Measurements from ENCODE around the gene EVI5L. TPM values are rescaled to one million over a fixed set of nuclear protein-coding genes. Genes with fewer than 3 reads are reported as not detected.
A peak's percentile ranks its signal among the peaks of the same experiment; 100 is the strongest.

The EVI5L gene
- total and polyA plus RNA-seq, 2 of the 13 experiments (the other 11 are each of a cell fraction or from before 2014, with no cell fraction given) = 1.7 to 2.4 TPM

DNA sequence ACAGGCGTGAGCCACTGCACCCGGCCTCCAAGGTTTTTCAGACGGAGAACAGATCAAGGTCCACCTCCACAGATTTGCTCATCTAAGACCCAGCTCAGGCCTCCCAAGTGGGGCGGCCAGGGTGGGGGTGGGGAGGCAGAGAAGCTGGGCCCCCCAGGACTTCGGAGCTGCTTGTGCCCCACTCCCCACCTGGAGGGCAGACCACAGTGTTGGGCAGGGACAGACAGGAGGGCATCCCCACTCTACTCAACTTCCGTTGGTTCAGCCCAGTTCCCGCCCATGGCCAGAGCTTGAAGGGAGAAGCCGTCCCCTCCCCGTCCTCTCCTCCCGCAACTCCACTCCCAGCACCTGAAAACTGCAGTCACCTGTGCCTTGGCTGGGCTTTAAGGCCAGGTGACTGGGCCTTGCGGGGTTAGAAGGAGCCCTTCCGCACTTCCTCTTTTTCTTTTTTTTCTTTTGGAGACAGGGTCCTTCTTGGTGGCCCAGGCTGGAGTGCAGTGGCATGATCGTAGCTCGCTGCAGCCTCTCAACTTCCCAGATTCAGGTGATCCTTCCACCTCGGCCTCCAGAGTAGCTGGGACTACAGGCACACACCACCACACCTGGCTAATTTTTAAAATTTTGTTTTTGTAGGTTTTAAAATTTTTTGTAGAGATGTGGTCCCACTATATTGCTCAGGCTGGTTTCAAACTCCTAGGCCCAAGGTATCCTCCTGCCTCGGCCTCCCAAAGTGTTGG lies 57.6 kb downstream of the EVI5L start (continued):
- TF ChIP-seq, protein P1, sequence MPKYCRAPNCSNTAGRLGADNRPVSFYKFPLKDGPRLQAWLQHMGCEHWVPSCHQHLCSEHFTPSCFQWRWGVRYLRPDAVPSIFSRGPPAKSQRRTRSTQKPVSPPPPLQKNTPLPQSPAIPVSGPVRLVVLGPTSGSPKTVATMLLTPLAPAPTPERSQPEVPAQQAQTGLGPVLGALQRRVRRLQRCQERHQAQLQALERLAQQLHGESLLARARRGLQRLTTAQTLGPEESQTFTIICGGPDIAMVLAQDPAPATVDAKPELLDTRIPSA (CRISPR knock-in tag; IDR thresholded peaks at IDR 0.05; ENCODE audit: borderline replicate concordance) = no peak
- TF ChIP-seq ZIK1 (CRISPR knock-in tag; IDR thresholded peaks at IDR 0.05; ENCODE audit: borderline replicate concordance, low read depth) = no peak
- TF ChIP-seq, protein P2, sequence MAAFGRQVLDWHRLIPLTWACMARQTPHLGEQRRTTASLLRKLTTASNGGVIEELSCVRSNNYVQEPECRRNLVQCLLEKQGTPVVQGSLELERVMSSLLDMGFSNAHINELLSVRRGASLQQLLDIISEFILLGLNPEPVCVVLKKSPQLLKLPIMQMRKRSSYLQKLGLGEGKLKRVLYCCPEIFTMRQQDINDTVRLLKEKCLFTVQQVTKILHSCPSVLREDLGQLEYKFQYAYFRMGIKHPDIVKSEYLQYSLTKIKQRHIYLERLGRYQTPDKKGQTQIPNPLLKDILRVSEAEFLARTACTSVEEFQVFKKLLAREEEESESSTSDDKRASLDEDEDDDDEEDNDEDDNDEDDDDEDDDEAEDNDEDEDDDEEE (CRISPR knock-in tag; IDR thresholded peaks at IDR 0.05) = no peak
- TF ChIP-seq RFX3 (CRISPR knock-in tag; IDR thresholded peaks at IDR 0.05) = no peak
- TF ChIP-seq ZFP36L2 (CRISPR knock-in tag; IDR thresholded peaks at IDR 0.05) = no peak
- no peak for TF ChIP-seq ZNF3 (CRISPR knock-in tag; IDR thresholded peaks at IDR 0.05)
- TF ChIP-seq, protein P3, sequence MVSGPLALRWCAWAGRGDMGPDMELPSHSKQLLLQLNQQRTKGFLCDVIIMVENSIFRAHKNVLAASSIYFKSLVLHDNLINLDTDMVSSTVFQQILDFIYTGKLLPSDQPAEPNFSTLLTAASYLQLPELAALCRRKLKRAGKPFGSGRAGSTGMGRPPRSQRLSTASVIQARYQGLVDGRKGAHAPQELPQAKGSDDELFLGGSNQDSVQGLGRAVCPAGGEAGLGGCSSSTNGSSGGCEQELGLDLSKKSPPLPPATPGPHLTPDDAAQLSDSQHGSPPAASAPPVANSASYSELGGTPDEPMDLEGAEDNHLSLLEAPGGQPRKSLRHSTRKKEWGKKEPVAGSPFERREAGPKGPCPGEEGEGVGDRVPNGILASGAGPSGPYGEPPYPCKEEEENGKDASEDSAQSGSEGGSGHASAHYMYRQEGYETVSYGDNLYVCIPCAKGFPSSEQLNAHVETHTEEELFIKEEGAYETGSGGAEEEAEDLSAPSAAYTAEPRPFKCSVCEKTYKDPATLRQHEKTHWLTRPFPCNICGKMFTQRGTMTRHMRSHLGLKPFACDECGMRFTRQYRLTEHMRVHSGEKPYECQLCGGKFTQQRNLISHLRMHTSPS (CRISPR knock-in tag; IDR thresholded peaks at IDR 0.05; ENCODE audit: low read depth) = no peak
- TF ChIP-seq KLF13 (CRISPR knock-in tag; IDR thresholded peaks at IDR 0.05) = no peak
- TF ChIP-seq ZNF501 (CRISPR knock-in tag; IDR thresholded peaks at IDR 0.05) = no peak
- TF ChIP-seq, protein P4, sequence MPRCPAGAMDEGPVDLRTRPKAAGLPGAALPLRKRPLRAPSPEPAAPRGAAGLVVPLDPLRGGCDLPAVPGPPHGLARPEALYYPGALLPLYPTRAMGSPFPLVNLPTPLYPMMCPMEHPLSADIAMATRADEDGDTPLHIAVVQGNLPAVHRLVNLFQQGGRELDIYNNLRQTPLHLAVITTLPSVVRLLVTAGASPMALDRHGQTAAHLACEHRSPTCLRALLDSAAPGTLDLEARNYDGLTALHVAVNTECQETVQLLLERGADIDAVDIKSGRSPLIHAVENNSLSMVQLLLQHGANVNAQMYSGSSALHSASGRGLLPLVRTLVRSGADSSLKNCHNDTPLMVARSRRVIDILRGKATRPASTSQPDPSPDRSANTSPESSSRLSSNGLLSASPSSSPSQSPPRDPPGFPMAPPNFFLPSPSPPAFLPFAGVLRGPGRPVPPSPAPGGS (CRISPR knock-in tag; IDR thresholded peaks at IDR 0.05) = no peak
- TF ChIP-seq MTF1 (CRISPR knock-in tag; IDR thresholded peaks at IDR 0.05) = no peak
- no peak for TF ChIP-seq PTBP1 (IDR thresholded peaks at IDR 0.05; ENCODE audit: low read depth, low read length, poor library complexity, severe bottlenecking)
- 0 out of 2 replicates have a peak, but pooled peaks have one; percentile 14 for TF ChIP-seq KDM6A (CRISPR knock-in tag; IDR thresholded peaks at IDR 0.05; ENCODE audit: low read depth)
- peak; percentile 97 for TF ChIP-seq ZNF770 (CRISPR knock-in tag; IDR thresholded peaks at IDR 0.05)
- peak; percentile 29 for TF ChIP-seq HNRNPLL (IDR thresholded peaks at IDR 0.05; ENCODE audit: low read depth, low read length, poor library complexity, severe bottlenecking)
- no peak for TF ChIP-seq E2F1 (CRISPR knock-in tag; IDR thresholded peaks at IDR 0.05)
- no peak for TF ChIP-seq RXRA (CRISPR knock-in tag; IDR thresholded peaks at IDR 0.05)
- TF ChIP-seq, protein P5, sequence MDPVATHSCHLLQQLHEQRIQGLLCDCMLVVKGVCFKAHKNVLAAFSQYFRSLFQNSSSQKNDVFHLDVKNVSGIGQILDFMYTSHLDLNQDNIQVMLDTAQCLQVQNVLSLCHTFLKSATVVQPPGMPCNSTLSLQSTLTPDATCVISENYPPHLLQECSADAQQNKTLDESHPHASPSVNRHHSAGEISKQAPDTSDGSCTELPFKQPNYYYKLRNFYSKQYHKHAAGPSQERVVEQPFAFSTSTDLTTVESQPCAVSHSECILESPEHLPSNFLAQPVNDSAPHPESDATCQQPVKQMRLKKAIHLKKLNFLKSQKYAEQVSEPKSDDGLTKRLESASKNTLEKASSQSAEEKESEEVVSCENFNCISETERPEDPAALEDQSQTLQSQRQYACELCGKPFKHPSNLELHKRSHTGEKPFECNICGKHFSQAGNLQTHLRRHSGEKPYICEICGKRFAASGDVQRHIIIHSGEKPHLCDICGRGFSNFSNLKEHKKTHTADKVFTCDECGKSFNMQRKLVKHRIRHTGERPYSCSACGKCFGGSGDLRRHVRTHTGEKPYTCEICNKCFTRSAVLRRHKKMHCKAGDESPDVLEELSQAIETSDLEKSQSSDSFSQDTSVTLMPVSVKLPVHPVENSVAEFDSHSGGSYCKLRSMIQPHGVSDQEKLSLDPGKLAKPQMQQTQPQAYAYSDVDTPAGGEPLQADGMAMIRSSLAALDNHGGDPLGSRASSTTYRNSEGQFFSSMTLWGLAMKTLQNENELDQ (CRISPR knock-in tag; IDR thresholded peaks at IDR 0.05; ENCODE audit: borderline replicate concordance) = no peak
- no peak for TF ChIP-seq TCF7 (IDR thresholded peaks at IDR 0.05; ENCODE audit: low read depth)
